IMR-90 (cell line): ENCODE measurements around the gene MGLL. TPM values are rescaled to one million over a fixed set of nuclear protein-coding genes. Genes with fewer than 3 reads are reported as not detected.

Experiments used
- ATAC-seq: fragments of 200-7000 bp; cut with Tn5 transposase; 2 replicates; pipeline ENCODE4 v1.9.1; 2020; ENCODE audit warnings: low read depth, mild to moderate bottlenecking, moderate library complexity
- BruUV-seq: library from RNA; stranded (reverse); fragments of 400-500 nt; replicated peaks from 2 replicates; lab custom pipeline; 2021; lab: Mats Ljungman, UMichigan
- CTCF ChIA-PET: fragments of 300-600 bp; formaldehyde crosslinking; extraction: SDS; loops from one replicate; lab custom pipeline; 2021; ENCODE audit warnings: antibody characterized with exemption; lab: Yijun Ruan, JAX
- POLR2A ChIA-PET: fragments of 300-600 bp; sonication (Branson Sonifier 250); formaldehyde crosslinking; loops from one replicate; lab custom pipeline; 2022; ENCODE audit warnings: antibody characterized with exemption; ENCODE audit not compliant: unreplicated experiment; lab: Charles Lee
- DNase-seq: peaks from one replicate; pipeline ENCODE4 v3.0.0; 2013
- H2AFZ ChIP-seq: replicated peaks from 2 replicates; pipeline ENCODE3; 2013; ENCODE audit warnings: low read length, mild to moderate bottlenecking; ENCODE audit not compliant: poor library complexity
- H2AK5ac ChIP-seq: 2 replicates; pipeline ENCODE4 v1.6.1; 2013; ENCODE audit warnings: low read depth, low read length, inconsistent platforms
- H2AK9ac ChIP-seq: replicated peaks from 2 replicates; pipeline ENCODE3; 2013; ENCODE audit warnings: mild to moderate bottlenecking, low read depth, low read length, moderate library complexity; ENCODE audit not compliant: poor library complexity
- H2BK120ac ChIP-seq: 2 replicates; pipeline ENCODE4 v1.6.1; 2013; ENCODE audit warnings: low read depth, low read length, inconsistent platforms
- H2BK15ac ChIP-seq: 3 replicates; pipeline ENCODE4 v1.6.1; 2013; ENCODE audit warnings: low read depth, low read length, inconsistent platforms
- H2BK20ac ChIP-seq: 2 replicates; pipeline ENCODE4 v1.6.1; 2013; ENCODE audit warnings: low read depth, mild to moderate bottlenecking, inconsistent platforms, low read length, moderate library complexity
- H2BK5ac ChIP-seq: 2 replicates; pipeline ENCODE4 v1.6.1; 2013; ENCODE audit warnings: mild to moderate bottlenecking, low read depth, low read length, inconsistent platforms; ENCODE audit not compliant: poor library complexity, severe bottlenecking
- H3K14ac ChIP-seq: replicated peaks from 2 replicates; pipeline ENCODE4 v1.6.1; 2013; ENCODE audit warnings: low read depth, low read length, inconsistent platforms
- H3K18ac ChIP-seq: 2 replicates; pipeline ENCODE4 v1.6.1; 2013; ENCODE audit warnings: low read depth, low read length, control low read depth
- H3K23ac ChIP-seq: 2 replicates; pipeline ENCODE4 v1.6.1; 2013; ENCODE audit warnings: low read depth, low read length, inconsistent platforms
- H3K27ac ChIP-seq: 2 replicates; pipeline ENCODE4 v1.5.1; 2013; ENCODE audit warnings: mild to moderate bottlenecking, control low read depth, low read length; ENCODE audit not compliant: insufficient read depth
- H3K27me3 ChIP-seq: 2 replicates; pipeline ENCODE4 v1.6.1; 2013; ENCODE audit warnings: low read length; ENCODE audit not compliant: control insufficient read depth, insufficient read depth
- H3K36me3 ChIP-seq: 2 replicates; pipeline ENCODE4 v1.6.1; 2013; ENCODE audit warnings: low read length, mixed read lengths; ENCODE audit not compliant: control insufficient read depth, insufficient read depth
- H3K4ac ChIP-seq: 2 replicates; pipeline ENCODE4 v1.6.1; 2013; ENCODE audit warnings: low read depth, low read length, inconsistent platforms
- H3K4me1 ChIP-seq: 2 replicates; pipeline ENCODE4 v1.6.1; 2013; ENCODE audit warnings: low read length, mixed read lengths; ENCODE audit not compliant: control insufficient read depth, insufficient read depth
- H3K4me2 ChIP-seq: 2 replicates; pipeline ENCODE4 v1.6.1; 2013; ENCODE audit warnings: low read depth, mild to moderate bottlenecking, control low read depth, low read length, moderate library complexity
- H3K4me3 ChIP-seq: 2 replicates; pipeline ENCODE4 v1.5.1; 2013; ENCODE audit warnings: low read depth, mild to moderate bottlenecking, control low read depth, low read length, moderate library complexity; ENCODE audit not compliant: insufficient read depth
- H3K56ac ChIP-seq: 2 replicates; pipeline ENCODE4 v1.6.1; 2013; ENCODE audit warnings: low read length, inconsistent platforms; ENCODE audit not compliant: insufficient read depth; ENCODE audit errors: extremely low read depth
- H3K79me1 ChIP-seq, 2 experiments: 2 replicates each; pipeline ENCODE4 v1.6.1; 2013; ENCODE audit warnings: low read length in 2 of 2, inconsistent platforms in 1 of 2, low read depth in 1 of 2
- H3K9ac ChIP-seq: 2 replicates; pipeline ENCODE4 v1.6.1; 2013; ENCODE audit warnings: low read depth, low read length, control low read depth
- H3K9me1 ChIP-seq: 2 replicates; pipeline ENCODE4 v1.6.1; 2013; ENCODE audit warnings: low read length, inconsistent platforms; ENCODE audit not compliant: insufficient read depth
- H3K9me3 ChIP-seq: 2 replicates; pipeline ENCODE4 v1.6.1; 2013; ENCODE audit warnings: low read length; ENCODE audit not compliant: control insufficient read depth, insufficient read depth
- H4K20me1 ChIP-seq: 2 replicates; pipeline ENCODE4 v1.6.1; 2013; ENCODE audit warnings: low read length, inconsistent platforms; ENCODE audit not compliant: insufficient read depth
- H4K5ac ChIP-seq: 2 replicates; pipeline ENCODE4 v1.6.1; 2013; ENCODE audit warnings: mild to moderate bottlenecking, low read depth, low read length, control low read depth
- H4K8ac ChIP-seq, 2 experiments: 2 replicates each; pipeline ENCODE4 v1.6.1; 2013; ENCODE audit warnings: low read depth in 2 of 2, low read length in 2 of 2, control low read depth in 1 of 2, inconsistent platforms in 1 of 2
- H4K91ac ChIP-seq: 2 replicates; pipeline ENCODE4 v1.6.1; 2013; ENCODE audit warnings: low read depth, low read length, inconsistent platforms; ENCODE audit not compliant: insufficient read depth
- BHLHE40 ChIP-seq: fragments of 150-350 bp; IDR thresholded peaks from 2 replicates; pipeline ENCODE4 v1.6.1; 2016; ENCODE audit warnings: mild to moderate bottlenecking, low read depth, low read length
- CHD1 ChIP-seq: IDR thresholded peaks from 2 replicates; pipeline ENCODE4 v1.6.1; 2012; ENCODE audit warnings: low read depth, low read length, improper control_type of control experiment
- FOS ChIP-seq: fragments of 150-350 bp; IDR thresholded peaks from 2 replicates; pipeline ENCODE4 v1.6.1; 2016; ENCODE audit warnings: low read depth, low read length
- MAFK ChIP-seq: IDR thresholded peaks from 2 replicates; pipeline ENCODE4 v1.6.1; 2012; ENCODE audit warnings: low read depth, low read length, improper control_type of control experiment
- MAZ ChIP-seq: IDR thresholded peaks from 2 replicates; pipeline ENCODE4 v1.6.1; 2012; ENCODE audit warnings: low read depth, mild to moderate bottlenecking, low read length, improper control_type of control experiment, moderate library complexity, borderline replicate concordance
- NFE2L2 ChIP-seq: fragments of 150-350 bp; IDR thresholded peaks from 2 replicates; pipeline ENCODE4 v1.6.1; 2016; ENCODE audit warnings: low read depth, mild to moderate bottlenecking, low read length
- RCOR1 ChIP-seq: IDR thresholded peaks from 2 replicates; pipeline ENCODE4 v1.6.1; 2012; ENCODE audit warnings: mild to moderate bottlenecking, low read length, improper control_type of control experiment; ENCODE audit not compliant: insufficient replicate concordance
- RFX5 ChIP-seq: IDR thresholded peaks from 2 replicates; pipeline ENCODE4 v1.8.0; 2012; ENCODE audit warnings: low read depth, mild to moderate bottlenecking, low read length, moderate library complexity
- SMC3 ChIP-seq: fragments of 150-350 bp; IDR thresholded peaks from 2 replicates; pipeline ENCODE4 v1.6.1; 2016; ENCODE audit warnings: low read depth, mild to moderate bottlenecking, antibody characterized with exemption, low read length, moderate library complexity
- WGBS, 2 experiments: methylation state at CpG; one replicate each; pipeline versions ENCODE4 v1.1.5 to v1.1.7; 2013; ENCODE audit warnings: missing lambda C conversion rate in 2 of 2; ENCODE audit not compliant: insufficient read length in 1 of 2; ENCODE audit errors: extremely low coverage in 2 of 2; 5-methylcytosine and 5-hydroxymethylcytosine counted together
- dilution Hi-C: fragments of 300-500 bp; cut with HindIII; formaldehyde crosslinking; loops from one replicate; pipeline ENCODE4 v1.14.3; 2018; ENCODE audit warnings: low sequenced_read_pairs; ENCODE audit not compliant: unreplicated experiment
- in situ Hi-C: fragments of 300-500 bp; cut with MboI; formaldehyde crosslinking; loops from 3 replicates; pipeline ENCODE4 v1.14.3; 2019; ENCODE audit warnings: low sequenced_read_pairs, inconsistent platforms, mixed read lengths
- intact Hi-C: fragments of 100-400 bp; cut with micrococcal nuclease; formaldehyde crosslinking; loops from 2 replicates; pipeline ENCODE4 v1.10.0; 2022
- polyA plus RNA-seq, 3 experiments: library from polyadenylated mRNA; depleted of rRNA; stranded (reverse); fragments of >200 nt; gene quantifications; 2 replicates each; pipeline ENCODE4 v1.2.3, GENCODE V29; 2012; ENCODE audit warnings: low replicate concordance in 1 of 3
- total RNA-seq: library from RNA; depleted of rRNA; stranded (reverse); fragments of >200 nt; gene quantifications from 2 replicates; pipeline ENCODE4 v1.2.3, GENCODE V29; 2012
- TF ChIP-seq, protein P1 (sequence below): fragments of 150-350 bp; IDR thresholded peaks from 2 replicates; pipeline ENCODE4 v1.6.1; 2016; ENCODE audit warnings: low read depth, mild to moderate bottlenecking, low read length, moderate library complexity, borderline replicate concordance
- TF ChIP-seq, protein P2 (sequence below): fragments of 150-350 bp; IDR thresholded peaks from 2 replicates; pipeline ENCODE4 v1.6.1; 2017; ENCODE audit warnings: mild to moderate bottlenecking, antibody characterized with exemption, low read length, low read depth
- TF ChIP-seq, protein P3 (sequence below): conservative IDR thresholded peaks from 2 replicates; pipeline ENCODE4 v1.5.1; 2012; ENCODE audit warnings: mild to moderate bottlenecking, low read depth, low read length, improper control_type of control experiment

Gene MGLL
- total and polyA plus RNA-seq, 2 of the 4 experiments (the other 2 are of a cell fraction): 23.7 to 60.6 TPM

DNA sequence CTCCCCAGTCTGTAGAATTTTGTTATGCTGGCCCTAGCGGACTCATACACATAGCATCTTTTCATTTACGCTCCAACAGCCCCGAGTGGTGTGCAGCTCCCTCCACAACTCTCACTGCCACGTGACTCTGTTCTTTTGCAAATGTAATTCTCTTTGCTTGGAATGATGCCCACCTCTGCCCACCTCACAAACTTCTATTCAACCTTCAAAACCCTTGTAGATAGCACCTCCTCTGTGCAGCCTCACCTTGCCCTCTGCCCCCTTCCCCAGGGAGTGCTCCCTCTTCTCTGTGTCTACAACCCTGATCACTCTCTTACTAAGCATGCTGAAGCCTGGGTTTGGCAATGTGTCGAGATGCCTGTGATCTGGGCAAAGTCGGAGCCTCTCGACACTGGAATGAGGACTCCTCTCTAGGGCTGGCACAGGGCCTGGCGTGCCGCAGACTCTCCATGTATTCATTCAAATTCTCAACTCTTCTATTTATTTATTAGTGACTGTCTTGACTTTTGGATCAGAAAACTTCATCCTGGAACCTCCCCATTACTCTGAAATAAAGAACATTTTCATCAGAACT is 73.5 kb downstream of the MGLL start:
- Histone ChIP-seq H2BK20ac (peak overlapping the region; percentile 68), H3K4me1 (peaks cover 34% of the 10 kb centered on the region), H4K20me1 (peaks cover 6% of the 10 kb centered on the region; the same call in 1 of the 2 replicates), H2BK15ac (peak overlapping the region; percentile 65; the same call in 2 of the 3 replicates), H3K4me3 (no peak overlapping the region), H3K79me1 (peaks cover 34 to 90% of the 10 kb centered on the region in 2 experiments), H3K4ac (peak overlapping the region; percentile 68), H3K23ac (peak overlapping the region; percentile 48; the same call in 1 of the 2 replicates), H3K27me3 (no peaks in the 10 kb centered on the region), H2AFZ (peak overlapping the region; percentile 24), H2BK120ac (peak overlapping the region; percentile 84), H4K91ac (peak overlapping the region; percentile 70), H3K56ac (no peak overlapping the region), H4K5ac (peak overlapping the region; percentile 46; the same call in 1 of the 2 replicates), H2AK9ac (peak overlapping the region; percentile 73), H3K14ac (peak overlapping the region; percentile 48), H3K27ac (peak overlapping the region; percentile 20; the same call in 1 of the 2 replicates), H2AK5ac (peak overlapping the region; percentile 91), H3K9ac (peak overlapping the region; percentile 30; the same call in 1 of the 2 replicates), H3K9me3 (no peaks in the 10 kb centered on the region), H3K4me2 (no peak overlapping the region), H3K9me1 (peaks cover 55% of the 10 kb centered on the region), H2BK5ac (peak overlapping the region; percentile 90), H3K18ac (peak overlapping the region; percentile 42; the same call in 1 of the 2 replicates), H3K36me3 (no peaks in the 10 kb centered on the region; the same call in 1 of the 2 replicates), H4K8ac (peak overlapping the region; percentile 19 to 80; a peak in 3 of 4 replicates)
- dilution Hi-C loops: no loop called here
- intact Hi-C loops: loop anchor here (2.0 kb wide), 2 partner anchors 16 to 72 kb away; no protein-coding TSS in a partner anchor
- no TSS peak for BruUV-seq
- 93% methylated on average over 6 of the region's 9 CpGs; no CpG with 5 or more reads in 1 of the 2 experiments for WGBS, 2 experiments
- ATAC-seq (no peak), DNase-seq (no peak)
- ChIA-PET POLR2A (no interaction called here), CTCF (no interaction called here)
- no peak for TF ChIP-seq MAFK
- TF ChIP-seq, protein P1, sequence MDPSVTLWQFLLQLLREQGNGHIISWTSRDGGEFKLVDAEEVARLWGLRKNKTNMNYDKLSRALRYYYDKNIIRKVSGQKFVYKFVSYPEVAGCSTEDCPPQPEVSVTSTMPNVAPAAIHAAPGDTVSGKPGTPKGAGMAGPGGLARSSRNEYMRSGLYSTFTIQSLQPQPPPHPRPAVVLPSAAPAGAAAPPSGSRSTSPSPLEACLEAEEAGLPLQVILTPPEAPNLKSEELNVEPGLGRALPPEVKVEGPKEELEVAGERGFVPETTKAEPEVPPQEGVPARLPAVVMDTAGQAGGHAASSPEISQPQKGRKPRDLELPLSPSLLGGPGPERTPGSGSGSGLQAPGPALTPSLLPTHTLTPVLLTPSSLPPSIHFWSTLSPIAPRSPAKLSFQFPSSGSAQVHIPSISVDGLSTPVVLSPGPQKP: no peak
- no peak for TF ChIP-seq RCOR1
- no peak for TF ChIP-seq FOS
- no peak for TF ChIP-seq SMC3
- TF ChIP-seq, protein P2, sequence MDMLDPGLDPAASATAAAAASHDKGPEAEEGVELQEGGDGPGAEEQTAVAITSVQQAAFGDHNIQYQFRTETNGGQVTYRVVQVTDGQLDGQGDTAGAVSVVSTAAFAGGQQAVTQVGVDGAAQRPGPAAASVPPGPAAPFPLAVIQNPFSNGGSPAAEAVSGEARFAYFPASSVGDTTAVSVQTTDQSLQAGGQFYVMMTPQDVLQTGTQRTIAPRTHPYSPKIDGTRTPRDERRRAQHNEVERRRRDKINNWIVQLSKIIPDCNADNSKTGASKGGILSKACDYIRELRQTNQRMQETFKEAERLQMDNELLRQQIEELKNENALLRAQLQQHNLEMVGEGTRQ: no peak
- no peak for TF ChIP-seq MAZ
- TF ChIP-seq BHLHE40: no peak
- TF ChIP-seq CHD1: no peak
- no peak for TF ChIP-seq RFX5
- TF ChIP-seq, protein P3, sequence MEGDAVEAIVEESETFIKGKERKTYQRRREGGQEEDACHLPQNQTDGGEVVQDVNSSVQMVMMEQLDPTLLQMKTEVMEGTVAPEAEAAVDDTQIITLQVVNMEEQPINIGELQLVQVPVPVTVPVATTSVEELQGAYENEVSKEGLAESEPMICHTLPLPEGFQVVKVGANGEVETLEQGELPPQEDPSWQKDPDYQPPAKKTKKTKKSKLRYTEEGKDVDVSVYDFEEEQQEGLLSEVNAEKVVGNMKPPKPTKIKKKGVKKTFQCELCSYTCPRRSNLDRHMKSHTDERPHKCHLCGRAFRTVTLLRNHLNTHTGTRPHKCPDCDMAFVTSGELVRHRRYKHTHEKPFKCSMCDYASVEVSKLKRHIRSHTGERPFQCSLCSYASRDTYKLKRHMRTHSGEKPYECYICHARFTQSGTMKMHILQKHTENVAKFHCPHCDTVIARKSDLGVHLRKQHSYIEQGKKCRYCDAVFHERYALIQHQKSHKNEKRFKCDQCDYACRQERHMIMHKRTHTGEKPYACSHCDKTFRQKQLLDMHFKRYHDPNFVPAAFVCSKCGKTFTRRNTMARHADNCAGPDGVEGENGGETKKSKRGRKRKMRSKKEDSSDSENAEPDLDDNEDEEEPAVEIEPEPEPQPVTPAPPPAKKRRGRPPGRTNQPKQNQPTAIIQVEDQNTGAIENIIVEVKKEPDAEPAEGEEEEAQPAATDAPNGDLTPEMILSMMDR: no peak
- TF ChIP-seq NFE2L2: no peak
- in situ Hi-C loops: no loop called here
